Measurements from ENCODE around the gene TECPR1.

TECPR1 gene

GRCh38 chr7:98294798-98295382 lies 42.9 kb upstream of the TECPR1 start (continued):
- TF ChIP-seq ZNF521 (tag by site-specific recombination; IDR thresholded peaks at IDR 0.05): no peak
- peak; percentile 93 for TF ChIP-seq ZNF654 (tag by site-specific recombination; IDR thresholded peaks at IDR 0.05; ENCODE audit: low read depth)
- no peak for TF ChIP-seq BCL11B (tag by site-specific recombination; IDR thresholded peaks at IDR 0.05; ENCODE audit: low read depth)
- peak; percentile 64 for TF ChIP-seq ZNF366 (tag by site-specific recombination; conservative IDR thresholded peaks at IDR 0.05)
- TF ChIP-seq ZNF629 (tag by site-specific recombination; IDR thresholded peaks at IDR 0.05): no peak
- peak; percentile 42; the same call in 1 of the 2 replicates for TF ChIP-seq ZEB2 (tag by site-specific recombination; IDR thresholded peaks at IDR 0.05)
- peak; percentile 49 for TF ChIP-seq ZNF2 (tag by site-specific recombination; IDR thresholded peaks at IDR 0.05)
- TF ChIP-seq ZNF580 (tag by site-specific recombination; IDR thresholded peaks at IDR 0.05): no peak
- TF ChIP-seq GLIS2 (tag by site-specific recombination; IDR thresholded peaks at IDR 0.05): peak; percentile 79
- TF ChIP-seq ZNF223 (tag by site-specific recombination; IDR thresholded peaks at IDR 0.05): no peak
- peak; percentile 15; the same call in 1 of the 2 replicates for TF ChIP-seq KLF8 (tag by site-specific recombination; IDR thresholded peaks at IDR 0.05)
- 0 out of 2 replicates have a peak, but pooled peaks have one; percentile 12 for TF ChIP-seq SCRT2 (tag by site-specific recombination; IDR thresholded peaks at IDR 0.05)
- peak; percentile 64; the same call in 1 of the 2 replicates for TF ChIP-seq ZBTB11 (tag by site-specific recombination; conservative IDR thresholded peaks at IDR 0.05; ENCODE audit: low read depth)
- peak; percentile 46; the same call in 1 of the 2 replicates for TF ChIP-seq ZNF423 (tag by site-specific recombination; IDR thresholded peaks at IDR 0.05)
- no peak for TF ChIP-seq KLF9 (tag by site-specific recombination; IDR thresholded peaks at IDR 0.05; ENCODE audit: low read depth)
- no peak for TF ChIP-seq ZNF148 (tag by site-specific recombination; IDR thresholded peaks at IDR 0.05; ENCODE audit: borderline replicate concordance)
- no peak for TF ChIP-seq YY2 (tag by site-specific recombination; IDR thresholded peaks at IDR 0.05)
- TF ChIP-seq ZNF394 (tag by site-specific recombination; IDR thresholded peaks at IDR 0.05; ENCODE audit: borderline replicate concordance): peak; percentile 38; the same call in 1 of the 2 replicates
- no peak for TF ChIP-seq ZNF26 (tag by site-specific recombination; IDR thresholded peaks at IDR 0.05)
- peak; percentile 76 for TF ChIP-seq ZNF341 (tag by site-specific recombination; IDR thresholded peaks at IDR 0.05; ENCODE audit: low read depth)
- no peak for TF ChIP-seq ZNF16 (tag by site-specific recombination; IDR thresholded peaks at IDR 0.05; ENCODE audit: low read depth)

All from HEK293 (cell line).